Adrenal gland (tissue), 12 donors: ENCODE measurements around the gene GPR25. TPM values are rescaled to one million over a fixed set of nuclear protein-coding genes. Genes with fewer than 3 reads are reported as not detected.

Source experiments
- DNase-seq, 7 donors: peaks; one replicate each; pipeline ENCODE4 v3.0.0-alpha.2; 2019 to 2020
- H3K27ac ChIP-seq, 5 donors: fragments of 200-600 bp; sonication (generic) in 4 of 5; 1 replicate in 3 of 5; 2 replicates in 2 of 5; pipeline versions ENCODE4 v1.5.1 to v1.8.0; 2016 to 2020; ENCODE audit warnings: mild to moderate bottlenecking in 1 of 5
- H3K27me3 ChIP-seq: fragments of 200-600 bp; 2 replicates; pipeline ENCODE4 v1.8.0; 2021
- H3K36me3 ChIP-seq, 2 donors: fragments of 200-600 bp; replicated peaks in 1 of 2; 1 replicate in 1 of 2; 2 replicates in 1 of 2; pipeline versions ENCODE4 v1.5.1 to v1.8.0; 2018 to 2022
- H3K4me1 ChIP-seq, 2 donors: fragments of 200-600 bp; replicated peaks in 1 of 2; 1 replicate in 1 of 2; 2 replicates in 1 of 2; pipeline versions ENCODE4 v1.5.1 to v1.8.0; 2018 to 2021
- H3K4me3 ChIP-seq, 4 donors: fragments of 200-600 bp; sonication (generic) in 3 of 4; one replicate each; pipeline ENCODE4 v1.5.1; 2016 to 2018
- H3K9me3 ChIP-seq, 3 donors: fragments of 200-600 bp; sonication (generic) in 1 of 3; replicated peaks in 1 of 3; 1 replicate in 2 of 3; 2 replicates in 1 of 3; pipeline versions ENCODE4 v1.5.1 to v1.8.0; 2016 to 2021
- POLR2A ChIP-seq, 2 donors: fragments of 450-650 bp; IDR thresholded peaks; one replicate each; pipeline ENCODE4 v1.6.1; 2017; ENCODE audit warnings: antibody characterized with exemption in 2 of 2, mild to moderate bottlenecking in 2 of 2, moderate library complexity in 1 of 2
- WGBS, 4 donors: extraction: QIAGEN DNeasy Blood & Tissue Kit in 2 of 4; methylation state at CpG; one replicate each; pipeline versions ENCODE4 v1.1.5 to v1.1.7; 2013 to 2017; 5-methylcytosine and 5-hydroxymethylcytosine counted together
- intact Hi-C, 2 donors: fragments of 100-400 bp; cut with DNase I; formaldehyde crosslinking; loops; one replicate each; pipeline versions ENCODE4 v1.14.1 to v1.15.0; 2022 to 2023
- polyA plus RNA-seq, 3 donors: library from polyadenylated mRNA; stranded (reverse); fragments of 200-250 nt in 2 of 3; fragments of 350-450 nt in 1 of 3; fragmentation: Illumina TruSeq in 1 of 3; extraction: RNeasy Lipid Tissue Mini Kit (QIAGEN cat#74804) in 1 of 3; gene quantifications; one replicate each; pipeline ENCODE4 v1.2.3, GENCODE V29; 2013 to 2014
- total RNA-seq, 9 donors: library from RNA; depleted of rRNA in 4 of 9; stranded (reverse); fragments of >200 nt in 4 of 9; fragments of 120-200 nt in 1 of 9; fragmentation: NEBNext Ultra II Directional in 1 of 9; extraction: Animal tissue kit (Norgen Biotek cat#: 25700) in 1 of 9; gene quantifications; one replicate each; pipeline versions ENCODE4 v1.1.0 to v1.2.4, GENCODE V29; 2013 to 2023
- TF ChIP-seq, protein P1 (sequence below), 6 experiments: fragments of 450-650 bp in 4 of 6; fragments of 200-600 bp in 2 of 6; sonication (generic) in 1 of 6; IDR thresholded peaks; 1 replicate in 5 of 6; 2 replicates in 1 of 6; pipeline versions ENCODE4 v1.5.1 to v1.8.0; 2016 to 2021; ENCODE audit warnings: antibody characterized with exemption in 6 of 6, mild to moderate bottlenecking in 2 of 6, moderate library complexity in 1 of 6
- donor health status: healthy with polysubstance abuse.
- donor health status: Bipolar disorder and iron deficiency.
- donor health status: DM: yes; HTN: yes; CAD: no.
- donor health status: DM: no; HTN: no; CAD: no.
- donor health status: DM: no; HTN: no; CAD: no.
- donor health status: DM: yes; HTN: yes; CAD: no.

The GPR25 gene
- total and polyA plus RNA-seq, 12 donors, result 0.18 to 0.69 TPM; not detected in 10

- Histone ChIP-seq H3K27me3 (peaks cover 16% of the 10 kb centered on the region), H3K9me3 (no peaks in the 10 kb centered on the region), H3K27ac (no peak overlapping the region), H3K4me1 (peaks cover 4 to 9% of the 10 kb centered on the region in 2 donors), H3K4me3 (no peak overlapping the region), H3K36me3 (no peaks in the 10 kb centered on the region)
- no peak for DNase-seq
- 58 to 78% (median 68%) methylated on average over 3 to 4 of the region's 4 CpGs for WGBS, 4 donors
- no peak for TF ChIP-seq POLR2A (IDR thresholded peaks at IDR 0.05)
- TF ChIP-seq, protein P1, sequence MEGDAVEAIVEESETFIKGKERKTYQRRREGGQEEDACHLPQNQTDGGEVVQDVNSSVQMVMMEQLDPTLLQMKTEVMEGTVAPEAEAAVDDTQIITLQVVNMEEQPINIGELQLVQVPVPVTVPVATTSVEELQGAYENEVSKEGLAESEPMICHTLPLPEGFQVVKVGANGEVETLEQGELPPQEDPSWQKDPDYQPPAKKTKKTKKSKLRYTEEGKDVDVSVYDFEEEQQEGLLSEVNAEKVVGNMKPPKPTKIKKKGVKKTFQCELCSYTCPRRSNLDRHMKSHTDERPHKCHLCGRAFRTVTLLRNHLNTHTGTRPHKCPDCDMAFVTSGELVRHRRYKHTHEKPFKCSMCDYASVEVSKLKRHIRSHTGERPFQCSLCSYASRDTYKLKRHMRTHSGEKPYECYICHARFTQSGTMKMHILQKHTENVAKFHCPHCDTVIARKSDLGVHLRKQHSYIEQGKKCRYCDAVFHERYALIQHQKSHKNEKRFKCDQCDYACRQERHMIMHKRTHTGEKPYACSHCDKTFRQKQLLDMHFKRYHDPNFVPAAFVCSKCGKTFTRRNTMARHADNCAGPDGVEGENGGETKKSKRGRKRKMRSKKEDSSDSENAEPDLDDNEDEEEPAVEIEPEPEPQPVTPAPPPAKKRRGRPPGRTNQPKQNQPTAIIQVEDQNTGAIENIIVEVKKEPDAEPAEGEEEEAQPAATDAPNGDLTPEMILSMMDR (IDR thresholded peaks at IDR 0.05), result no peak
- intact Hi-C loops, result no loop called here
Measured at GRCh38 chr1:200892546-200892945, 19.8 kb downstream of the GPR25 start.

DNA sequence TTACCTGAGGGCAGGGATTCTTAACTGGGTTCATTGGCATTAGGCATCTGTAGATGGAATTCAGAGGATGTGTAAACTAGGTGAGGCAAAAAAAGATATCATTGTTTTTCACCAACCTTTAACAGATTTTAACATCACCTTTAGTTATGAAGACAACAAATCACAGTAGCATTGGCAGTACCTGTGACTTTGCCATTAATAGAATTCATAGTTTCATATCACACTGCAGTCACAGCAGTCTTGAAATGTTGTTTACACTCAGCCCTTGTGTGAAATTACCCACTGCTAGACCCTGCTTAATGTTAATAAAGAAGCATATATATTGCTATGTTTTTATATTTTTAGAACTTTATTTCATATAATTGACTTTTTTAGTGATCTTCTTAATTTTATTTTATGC, 20.2 kb downstream of the GPR25 start:
- H3K4me1 ChIP-seq, result peaks cover 4 to 9% of the 10 kb centered on the region in 2 donors
- H3K27ac ChIP-seq, result no peak overlapping the region
- H3K27me3 ChIP-seq, result peaks cover 16% of the 10 kb centered on the region
- no peaks in the 10 kb centered on the region for H3K9me3 ChIP-seq
- TF ChIP-seq POLR2A (IDR thresholded peaks at IDR 0.05), result no peak
- TF ChIP-seq, protein P1 (IDR thresholded peaks at IDR 0.05), result no peak
- no peak for DNase-seq
- no peaks in the 10 kb centered on the region for H3K36me3 ChIP-seq
- intact Hi-C loops, result no loop called here
- no peak overlapping the region for H3K4me3 ChIP-seq

GRCh38 chr1:200893411-200893901, 20.7 kb downstream of the GPR25 start:
- no peak for TF ChIP-seq POLR2A (IDR thresholded peaks at IDR 0.05)
- TF ChIP-seq, protein P1 (IDR thresholded peaks at IDR 0.05), result no peak
- intact Hi-C loops, result no loop called here
- 82 to 90% (median 87%) methylated on average over 6 of the region's 6 CpGs for WGBS, 4 donors

GRCh38 chr1:200894712-200895442, 22.1 kb downstream of the GPR25 start, which contains the start of gene INAVA:
Gene INAVA, plus strand, starts transcription at chr1:200894900. Its CDS starts 3,501 bp downstream, at chr1:200898401.
- no peak for DNase-seq

More at GRCh38 chr1:200893411-200893901, 20.7 kb downstream of the GPR25 start:
- H3K36me3 ChIP-seq, result no peaks in the 10 kb centered on the region
- peaks cover 16% of the 10 kb centered on the region for H3K27me3 ChIP-seq
- peaks cover 4 to 9% of the 10 kb centered on the region in 2 donors for H3K4me1 ChIP-seq
- no peak overlapping the region for H3K27ac ChIP-seq
- no peak for DNase-seq
- H3K9me3 ChIP-seq, result no peaks in the 10 kb centered on the region
- no peak overlapping the region for H3K4me3 ChIP-seq

More at GRCh38 chr1:200894712-200895442, 22.1 kb downstream of the GPR25 start, which contains the start of gene INAVA:
- intact Hi-C loops, result no loop called here
- Histone ChIP-seq H3K27me3 (peaks cover 16% of the 10 kb centered on the region), H3K4me3 (no peak within 1 kb of the TSS), H3K36me3 (no peaks in the 10 kb centered on the region), H3K27ac (no peak within 1 kb of the TSS), H3K4me1 (peaks cover 4 to 9% of the 10 kb centered on the region in 2 donors), H3K9me3 (no peaks in the 10 kb centered on the region)
- TF ChIP-seq, protein P1 (IDR thresholded peaks at IDR 0.05), result no peak
- TF ChIP-seq POLR2A (IDR thresholded peaks at IDR 0.05), result no peak
- WGBS, 4 donors, result 85 to 92% (median 91%) methylated on average over 8 to 15 of the region's 15 CpGs
